ENCODE data around the gene DNAH14. TPM values are rescaled to one million over a fixed set of nuclear protein-coding genes. Genes with fewer than 3 reads are reported as not detected.

The DNAH14 gene
- total and polyA plus RNA-seq, 2 of the 13 experiments (the other 11 are each of a cell fraction or from before 2014, with no cell fraction given): 4.5 to 27.5 TPM

GRCh38 chr1:225441314-225442122, 512.0 kb downstream of the DNAH14 start (continued):
- no peak for TF ChIP-seq DZIP1 (CRISPR knock-in tag; IDR thresholded peaks at IDR 0.05)
- TF ChIP-seq TFDP2 (CRISPR knock-in tag; IDR thresholded peaks at IDR 0.05): no peak
- peak; percentile 61 for TF ChIP-seq PITX1 (CRISPR knock-in tag; IDR thresholded peaks at IDR 0.05)
- TF ChIP-seq FOXK2 (IDR thresholded peaks at IDR 0.05): no peak
- TF ChIP-seq TP53 (CRISPR knock-in tag; conservative IDR thresholded peaks at IDR 0.05): no peak
- TF ChIP-seq ZNF652 (CRISPR knock-in tag; IDR thresholded peaks at IDR 0.05; ENCODE audit: borderline replicate concordance, low read depth): no peak
- no peak for TF ChIP-seq HNRNPL (IDR thresholded peaks at IDR 0.05; ENCODE audit: low read depth, low read length)
- no peak for TF ChIP-seq SRSF9 (IDR thresholded peaks at IDR 0.05; ENCODE audit: borderline replicate concordance, insufficient read depth, low read depth, low read length, poor library complexity, severe bottlenecking)
- TF ChIP-seq ZNF557 (CRISPR knock-in tag; IDR thresholded peaks at IDR 0.05): no peak
- TF ChIP-seq ZNF281 (CRISPR knock-in tag; IDR thresholded peaks at IDR 0.05; ENCODE audit: borderline replicate concordance): no peak
- TF ChIP-seq SMARCE1 (IDR thresholded peaks at IDR 0.05; ENCODE audit: borderline replicate concordance): no peak
- TF ChIP-seq FOXM1 (CRISPR knock-in tag; IDR thresholded peaks at IDR 0.05): no peak
- no peak for TF ChIP-seq HHEX (CRISPR knock-in tag; IDR thresholded peaks at IDR 0.05)
- 0 out of 2 replicates have a peak, but pooled peaks have one; percentile 25 for TF ChIP-seq RXRB (CRISPR knock-in tag; IDR thresholded peaks at IDR 0.05; ENCODE audit: borderline replicate concordance)
- no peak for TF ChIP-seq AKNA (CRISPR knock-in tag; IDR thresholded peaks at IDR 0.05; ENCODE audit: borderline replicate concordance)
- TF ChIP-seq NAIF1 (CRISPR knock-in tag; IDR thresholded peaks at IDR 0.05; ENCODE audit: borderline replicate concordance): no peak
